Brain microvascular endothelial cell (primary cell): Measurements from ENCODE around the gene FAM3C.

Experiments
- DNase-seq: peaks from one replicate; pipeline ENCODE4 v3.0.0-alpha.2; 2020
- H3K27ac ChIP-seq: fragments of 250-450 bp; sonication (Bioruptor Pico); 2 replicates; pipeline ENCODE4 v1.5.1; 2020; ENCODE audit warnings: mild to moderate bottlenecking, moderate library complexity
- H3K27me3 ChIP-seq: fragments of 250-450 bp; sonication (Bioruptor Pico); replicated peaks from 2 replicates; pipeline ENCODE4 v1.5.1; 2020; ENCODE audit warnings: mild to moderate bottlenecking
- H3K36me3 ChIP-seq: fragments of 250-450 bp; sonication (Bioruptor Pico); replicated peaks from 2 replicates; pipeline ENCODE4 v1.5.1; 2020; ENCODE audit warnings: mild to moderate bottlenecking
- H3K4me3 ChIP-seq: 2 replicates; pipeline ENCODE4 v1.5.1; 2011; ENCODE audit warnings: low read depth, mild to moderate bottlenecking, control low read depth, low read length, moderate library complexity
- in situ Hi-C: cut with HindIII; loops from 2 replicates; pipeline ENCODE4 v1.10.0; 2017; ENCODE audit warnings: low sequenced_read_pairs, low pct_ligation_motif_present
- TF ChIP-seq, protein P1 (sequence below): IDR thresholded peaks from 2 replicates; pipeline ENCODE4 v1.5.1; 2011; ENCODE audit warnings: low read depth, mild to moderate bottlenecking, moderate library complexity, low read length, control low read depth, inconsistent platforms; ENCODE audit errors: missing control alignments

FAM3C gene

DNA sequence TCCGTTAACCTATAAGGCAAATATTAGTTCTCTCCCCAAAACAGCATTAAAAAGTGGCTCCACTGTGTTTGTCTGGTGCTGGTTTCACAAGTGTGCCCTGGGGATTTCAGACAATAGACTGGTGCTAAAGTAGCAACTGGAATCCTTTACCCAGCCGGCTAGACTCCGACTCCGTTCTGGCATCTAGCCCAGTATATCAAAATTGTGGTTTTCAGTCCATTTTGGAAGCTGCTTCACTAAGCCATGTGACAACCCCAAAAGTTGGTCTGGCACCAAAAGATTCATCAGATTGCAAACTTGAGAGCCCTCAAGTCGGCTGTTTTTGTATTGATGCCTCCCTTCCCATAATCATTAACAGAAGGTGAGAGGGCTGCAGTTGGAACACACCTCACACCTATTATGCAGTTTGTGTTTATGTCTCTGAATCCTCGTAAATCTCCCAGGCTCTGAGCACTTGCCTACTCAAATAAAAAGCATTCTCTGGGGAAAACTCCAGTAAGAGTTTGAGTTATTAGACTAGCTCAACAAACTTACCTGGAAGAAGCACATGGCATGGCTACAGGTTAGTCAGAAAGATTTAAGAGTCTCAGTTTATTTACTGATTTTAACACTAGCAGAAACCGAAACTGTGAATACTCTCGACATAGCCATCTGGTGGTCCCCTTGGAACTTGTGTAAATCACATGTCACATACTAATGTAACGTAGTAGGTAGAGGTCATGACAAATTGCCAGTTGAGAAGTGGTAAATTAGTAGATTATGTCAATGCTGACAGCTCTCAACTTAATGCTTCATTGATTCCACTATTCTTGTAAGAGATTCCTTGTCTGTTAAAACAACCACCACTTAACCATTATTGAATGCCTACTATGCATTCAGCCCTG, 82.1 kb downstream of the FAM3C start:
- in situ Hi-C loops: no loop called here

DNA sequence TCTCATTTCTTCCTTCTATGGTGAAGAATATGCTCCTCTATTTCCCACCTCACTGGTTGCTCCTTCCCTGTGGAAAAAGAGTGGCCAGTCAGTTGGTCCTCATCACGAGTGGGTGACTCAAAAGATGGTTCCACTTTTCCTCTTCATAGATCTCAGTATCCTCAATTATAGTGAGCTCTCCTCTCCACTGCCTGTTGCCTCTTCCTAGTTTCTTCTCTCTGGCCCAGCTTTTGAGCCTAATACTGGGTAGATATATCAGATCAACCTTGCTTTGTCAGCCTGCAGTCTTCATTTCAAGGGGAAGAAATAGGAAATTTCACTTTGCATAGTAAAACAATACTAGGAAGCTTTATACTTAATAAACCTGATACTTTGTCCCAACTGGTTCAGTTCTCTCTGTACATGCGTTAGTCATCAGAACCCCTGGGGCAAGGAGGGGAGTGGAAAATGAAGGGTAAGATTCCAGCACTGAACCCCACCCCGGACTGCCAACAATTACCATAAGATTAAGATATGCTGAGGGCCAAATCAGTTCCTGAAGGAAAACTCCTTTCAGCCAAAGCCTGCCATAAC, 82.8 kb downstream of the FAM3C start:
- Histone ChIP-seq H3K36me3 (no peaks in the 10 kb centered on the region), H3K4me3 (no peak overlapping the region), H3K27ac (no peak overlapping the region), H3K27me3 (no peaks in the 10 kb centered on the region)
- in situ Hi-C loops: no loop called here
- TF ChIP-seq, protein P1, sequence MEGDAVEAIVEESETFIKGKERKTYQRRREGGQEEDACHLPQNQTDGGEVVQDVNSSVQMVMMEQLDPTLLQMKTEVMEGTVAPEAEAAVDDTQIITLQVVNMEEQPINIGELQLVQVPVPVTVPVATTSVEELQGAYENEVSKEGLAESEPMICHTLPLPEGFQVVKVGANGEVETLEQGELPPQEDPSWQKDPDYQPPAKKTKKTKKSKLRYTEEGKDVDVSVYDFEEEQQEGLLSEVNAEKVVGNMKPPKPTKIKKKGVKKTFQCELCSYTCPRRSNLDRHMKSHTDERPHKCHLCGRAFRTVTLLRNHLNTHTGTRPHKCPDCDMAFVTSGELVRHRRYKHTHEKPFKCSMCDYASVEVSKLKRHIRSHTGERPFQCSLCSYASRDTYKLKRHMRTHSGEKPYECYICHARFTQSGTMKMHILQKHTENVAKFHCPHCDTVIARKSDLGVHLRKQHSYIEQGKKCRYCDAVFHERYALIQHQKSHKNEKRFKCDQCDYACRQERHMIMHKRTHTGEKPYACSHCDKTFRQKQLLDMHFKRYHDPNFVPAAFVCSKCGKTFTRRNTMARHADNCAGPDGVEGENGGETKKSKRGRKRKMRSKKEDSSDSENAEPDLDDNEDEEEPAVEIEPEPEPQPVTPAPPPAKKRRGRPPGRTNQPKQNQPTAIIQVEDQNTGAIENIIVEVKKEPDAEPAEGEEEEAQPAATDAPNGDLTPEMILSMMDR: no peak
- DNase-seq: no peak

More for the DNA sequence above, 82.1 kb downstream of the FAM3C start:
- no peak overlapping the region for H3K27ac ChIP-seq
- H3K27me3 ChIP-seq: no peaks in the 10 kb centered on the region
- DNase-seq: no peak
- H3K36me3 ChIP-seq: no peaks in the 10 kb centered on the region
- no peak overlapping the region for H3K4me3 ChIP-seq
- TF ChIP-seq, protein P1: no peak

DNA sequence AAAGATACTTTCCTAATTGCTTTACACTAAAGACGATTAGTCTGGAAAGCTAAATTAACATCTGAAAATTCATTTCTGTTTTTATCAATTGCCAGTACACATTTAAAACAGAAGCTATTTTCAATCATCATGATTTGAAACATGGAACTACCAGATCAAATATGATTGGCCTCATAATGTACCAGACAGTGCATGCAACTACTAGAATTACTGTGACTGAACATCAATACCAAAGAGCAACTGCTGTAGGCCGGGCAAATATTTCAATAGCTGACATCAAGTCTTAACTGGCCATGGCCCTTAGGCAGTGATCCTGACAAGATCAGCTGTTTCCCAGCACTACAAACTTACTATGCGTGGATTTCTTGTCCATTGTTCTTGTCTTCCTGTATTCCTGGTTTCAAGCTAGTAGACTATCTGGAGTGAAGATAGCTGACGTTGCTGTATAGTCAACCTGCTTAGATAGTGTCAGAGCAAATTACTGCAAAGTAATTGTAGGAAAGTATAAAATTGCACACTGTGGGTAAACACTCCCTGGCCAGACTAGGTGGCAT, 89.0 kb downstream of the FAM3C start:
- no peaks in the 10 kb centered on the region for H3K36me3 ChIP-seq
- H3K27ac ChIP-seq: no peak overlapping the region
- in situ Hi-C loops: no loop called here
- no peak overlapping the region for H3K4me3 ChIP-seq
- no peak for DNase-seq
- no peaks in the 10 kb centered on the region for H3K27me3 ChIP-seq
- TF ChIP-seq, protein P1: no peak

DNA sequence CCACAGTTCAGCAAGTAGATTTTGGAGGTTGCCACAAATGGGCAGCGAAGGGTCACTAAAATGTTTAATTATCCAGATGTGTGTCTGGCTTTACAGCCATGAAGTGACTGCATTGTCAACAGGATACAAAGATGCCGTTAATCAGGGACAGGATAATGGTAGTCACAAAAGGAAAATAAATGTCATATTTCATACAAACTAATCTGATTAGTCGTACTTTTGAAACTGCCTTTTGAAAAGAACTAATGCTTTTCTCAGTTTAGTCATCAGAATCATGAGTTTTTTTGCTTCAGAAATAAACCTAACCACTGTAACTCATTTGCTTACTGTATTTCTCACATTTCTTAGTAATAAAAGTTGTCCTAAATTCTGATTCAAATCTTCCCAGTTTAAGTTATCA, 89.5 kb downstream of the FAM3C start:
- in situ Hi-C loops: no loop called here
- no peak overlapping the region for H3K27ac ChIP-seq
- DNase-seq: no peak
- no peak overlapping the region for H3K4me3 ChIP-seq
- TF ChIP-seq, protein P1: no peak
- no peaks in the 10 kb centered on the region for H3K27me3 ChIP-seq
- H3K36me3 ChIP-seq: no peaks in the 10 kb centered on the region

DNA sequence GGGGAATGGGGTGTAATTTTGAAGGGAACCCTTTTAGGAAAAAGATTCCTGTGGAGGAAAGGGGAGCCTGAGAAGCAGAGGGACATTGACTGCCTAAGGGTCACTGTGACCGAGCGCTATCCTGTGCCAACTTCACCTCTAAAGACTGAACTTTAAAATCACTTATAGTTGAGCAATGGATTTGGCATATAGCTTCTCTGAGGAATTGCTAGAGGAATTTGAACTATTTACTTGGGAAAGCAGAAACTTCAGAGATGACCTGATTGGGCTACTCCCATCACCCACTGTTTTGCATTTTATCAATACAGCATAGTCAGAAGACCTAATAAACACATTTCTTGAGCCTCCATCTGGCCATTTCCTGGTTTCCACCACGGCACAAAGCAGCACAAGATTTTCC, 91.0 kb downstream of the FAM3C start:
- in situ Hi-C loops: no loop called here
- TF ChIP-seq, protein P1: no peak
- Histone ChIP-seq H3K36me3 (no peaks in the 10 kb centered on the region), H3K4me3 (no peak overlapping the region), H3K27me3 (no peaks in the 10 kb centered on the region), H3K27ac (peak overlapping the region; percentile 4)
- no peak for DNase-seq
